ENCODE results near the gene FERMT3. TPM values are rescaled to one million over a fixed set of nuclear protein-coding genes. Genes with fewer than 3 reads are reported as not detected.

FERMT3 gene
- total and polyA plus RNA-seq, 2 donors (not counting 1 experiment from before 2014, with no cell fraction given), result 1.9 to 3.6 TPM

GRCh38 chr11:64258946-64259532 is 52.5 kb downstream of the FERMT3 start:
- TF ChIP-seq, protein P1, sequence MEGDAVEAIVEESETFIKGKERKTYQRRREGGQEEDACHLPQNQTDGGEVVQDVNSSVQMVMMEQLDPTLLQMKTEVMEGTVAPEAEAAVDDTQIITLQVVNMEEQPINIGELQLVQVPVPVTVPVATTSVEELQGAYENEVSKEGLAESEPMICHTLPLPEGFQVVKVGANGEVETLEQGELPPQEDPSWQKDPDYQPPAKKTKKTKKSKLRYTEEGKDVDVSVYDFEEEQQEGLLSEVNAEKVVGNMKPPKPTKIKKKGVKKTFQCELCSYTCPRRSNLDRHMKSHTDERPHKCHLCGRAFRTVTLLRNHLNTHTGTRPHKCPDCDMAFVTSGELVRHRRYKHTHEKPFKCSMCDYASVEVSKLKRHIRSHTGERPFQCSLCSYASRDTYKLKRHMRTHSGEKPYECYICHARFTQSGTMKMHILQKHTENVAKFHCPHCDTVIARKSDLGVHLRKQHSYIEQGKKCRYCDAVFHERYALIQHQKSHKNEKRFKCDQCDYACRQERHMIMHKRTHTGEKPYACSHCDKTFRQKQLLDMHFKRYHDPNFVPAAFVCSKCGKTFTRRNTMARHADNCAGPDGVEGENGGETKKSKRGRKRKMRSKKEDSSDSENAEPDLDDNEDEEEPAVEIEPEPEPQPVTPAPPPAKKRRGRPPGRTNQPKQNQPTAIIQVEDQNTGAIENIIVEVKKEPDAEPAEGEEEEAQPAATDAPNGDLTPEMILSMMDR (conservative IDR thresholded peaks at IDR 0.05 in 1 of 2, IDR thresholded peaks at IDR 0.05 in 1 of 2; ENCODE audit: low read depth in 1 of 2, low read length in 2 of 2), result no peak
- TF ChIP-seq EZH2 (IDR thresholded peaks at IDR 0.05; ENCODE audit: low read length, missing control alignments), result no peak
- Histone ChIP-seq H3K9me3 (ENCODE audit: control insufficient read depth, insufficient read depth, low read depth, low read length) (no peaks in the 10 kb centered on the region), H3K4me1 (ENCODE audit: control insufficient read depth, extremely low read depth, insufficient read depth, low read length) (no peaks in the 10 kb centered on the region), H3K27me3 (ENCODE audit: control insufficient read depth, insufficient read depth, low read length) (no peaks in the 10 kb centered on the region), H4K20me1 (ENCODE audit: control insufficient read depth, extremely low read depth, insufficient read depth, low read length) (no peaks in the 10 kb centered on the region), H3K9ac (ENCODE audit: insufficient read depth, low read length) (no peak overlapping the region), H3K4me2 (ENCODE audit: extremely low read depth, insufficient read depth, low read length) (no peak overlapping the region), H3K4me3 (replicated peaks in 1 of 4; ENCODE audit: control extremely low read depth in 1 of 4, insufficient read depth in 1 of 4, low read depth in 3 of 4, low read length in 4 of 4) (no peak overlapping the region), H3K79me2 (ENCODE audit: control insufficient read depth, insufficient read depth, low read length) (peaks cover under 1% of the 10 kb centered on the region), H3K36me3 (ENCODE audit: control insufficient read depth, insufficient read depth, low read length) (peaks cover 48% of the 10 kb centered on the region), H3K27ac (ENCODE audit: insufficient read depth, low read length) (no peak overlapping the region), H2AFZ (ENCODE audit: low read length) (no peak overlapping the region)
- no peak for DNase-seq (ENCODE audit: low read depth in 2 of 2)

- H3K4me1 ChIP-seq (ENCODE audit: control insufficient read depth, extremely low read depth, insufficient read depth, low read length), result no peaks in the 10 kb centered on the region
- H3K36me3 ChIP-seq (ENCODE audit: control insufficient read depth, insufficient read depth, low read length), result peaks cover 49% of the 10 kb centered on the region
- no peaks in the 10 kb centered on the region for H3K9me3 ChIP-seq (ENCODE audit: control insufficient read depth, insufficient read depth, low read depth, low read length)
- TF ChIP-seq, protein P1 (conservative IDR thresholded peaks at IDR 0.05 in 1 of 2, IDR thresholded peaks at IDR 0.05 in 1 of 2; ENCODE audit: low read depth in 1 of 2, low read length in 2 of 2), result no peak
- no peak overlapping the region for H3K9ac ChIP-seq (ENCODE audit: insufficient read depth, low read length)
- H3K27ac ChIP-seq (ENCODE audit: insufficient read depth, low read length), result no peak overlapping the region
- H3K4me3 ChIP-seq (replicated peaks in 1 of 4; ENCODE audit: control extremely low read depth in 1 of 4, insufficient read depth in 1 of 4, low read depth in 3 of 4, low read length in 4 of 4), result no peak overlapping the region
- no peaks in the 10 kb centered on the region for H3K27me3 ChIP-seq (ENCODE audit: control insufficient read depth, insufficient read depth, low read length)
- DNase-seq (ENCODE audit: low read depth in 2 of 2), result no peak
- no peaks in the 10 kb centered on the region for H4K20me1 ChIP-seq (ENCODE audit: control insufficient read depth, extremely low read depth, insufficient read depth, low read length)
- no peaks in the 10 kb centered on the region for H3K79me2 ChIP-seq (ENCODE audit: control insufficient read depth, insufficient read depth, low read length)
- H3K4me2 ChIP-seq (ENCODE audit: extremely low read depth, insufficient read depth, low read length), result no peak overlapping the region
- no peak overlapping the region for H2AFZ ChIP-seq (ENCODE audit: low read length)
Measured at GRCh38 chr11:64259533-64260067, 53.1 kb downstream of the FERMT3 start.

DNA sequence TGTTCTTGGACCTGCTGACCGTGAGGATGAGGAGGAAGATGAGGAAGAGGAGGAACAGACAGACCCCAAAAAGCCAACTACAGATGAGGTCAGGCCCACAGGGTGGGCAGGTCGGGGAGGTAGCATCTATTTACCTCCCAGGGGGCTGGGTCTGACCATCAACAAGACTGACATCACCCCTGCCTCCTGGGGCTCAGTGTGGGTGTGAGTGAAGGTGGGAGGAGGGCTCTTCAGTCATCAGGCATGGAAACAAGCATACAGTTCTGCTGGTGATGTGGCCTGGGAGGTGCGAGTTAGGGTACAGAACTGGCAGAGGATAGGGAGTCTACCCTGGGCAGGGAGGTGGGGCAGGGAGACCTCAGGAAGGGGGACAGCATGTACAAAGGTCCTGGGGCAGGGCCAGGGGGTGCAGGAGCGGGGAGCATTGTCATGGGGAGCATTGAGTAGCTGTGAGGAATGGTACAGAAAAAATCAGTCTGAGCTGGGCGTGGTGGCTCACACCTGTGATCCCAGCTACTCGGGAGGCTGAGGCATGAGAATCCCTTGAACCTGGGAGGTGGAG is 53.7 kb downstream of the FERMT3 start:
- no peaks in the 10 kb centered on the region for H4K20me1 ChIP-seq (ENCODE audit: control insufficient read depth, extremely low read depth, insufficient read depth, low read length)
- peaks cover 46% of the 10 kb centered on the region for H3K36me3 ChIP-seq (ENCODE audit: control insufficient read depth, insufficient read depth, low read length)
- DNase-seq (ENCODE audit: low read depth in 2 of 2), result no peak
- no peak for TF ChIP-seq EZH2 (IDR thresholded peaks at IDR 0.05; ENCODE audit: low read length, missing control alignments)
- TF ChIP-seq, protein P1 (conservative IDR thresholded peaks at IDR 0.05 in 1 of 2, IDR thresholded peaks at IDR 0.05 in 1 of 2; ENCODE audit: low read depth in 1 of 2, low read length in 2 of 2), result no peak
- H3K4me2 ChIP-seq (ENCODE audit: extremely low read depth, insufficient read depth, low read length), result no peak overlapping the region
- no peaks in the 10 kb centered on the region for H3K9me3 ChIP-seq (ENCODE audit: control insufficient read depth, insufficient read depth, low read depth, low read length)
- no peak overlapping the region for H3K27ac ChIP-seq (ENCODE audit: insufficient read depth, low read length)
- H3K4me3 ChIP-seq (replicated peaks in 1 of 4; ENCODE audit: control extremely low read depth in 1 of 4, insufficient read depth in 1 of 4, low read depth in 3 of 4, low read length in 4 of 4), result no peak overlapping the region
- H3K4me1 ChIP-seq (ENCODE audit: control insufficient read depth, extremely low read depth, insufficient read depth, low read length), result no peaks in the 10 kb centered on the region
- no peaks in the 10 kb centered on the region for H3K79me2 ChIP-seq (ENCODE audit: control insufficient read depth, insufficient read depth, low read length)
- no peak overlapping the region for H3K9ac ChIP-seq (ENCODE audit: insufficient read depth, low read length)
- H3K27me3 ChIP-seq (ENCODE audit: control insufficient read depth, insufficient read depth, low read length), result no peaks in the 10 kb centered on the region
- H2AFZ ChIP-seq (ENCODE audit: low read length), result no peak overlapping the region

Measured in fibroblast of lung (primary cell).